Measurements from ENCODE around the gene SMG7.

Gene SMG7

DNA sequence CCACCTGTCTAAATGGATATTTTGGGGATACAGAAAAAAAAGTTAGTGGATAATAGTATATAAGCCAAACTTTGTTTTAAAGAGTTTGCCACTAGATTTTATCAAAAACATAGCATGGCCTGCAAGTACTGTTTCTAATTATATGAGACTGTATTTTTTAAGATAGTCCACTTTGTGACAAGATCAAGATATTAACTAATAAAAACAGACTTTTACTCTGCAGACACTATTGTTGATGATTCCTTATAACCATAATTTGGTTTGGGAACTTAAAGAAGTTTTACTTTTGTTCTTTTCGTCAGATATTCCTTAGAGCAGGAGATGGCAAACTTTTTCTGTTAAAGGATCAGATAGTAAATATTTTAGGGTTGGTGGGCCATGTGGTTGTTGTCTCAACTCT is 36.4 kb downstream of the SMG7 start:
- DNase-seq (ENCODE audit: low read depth) = no peak

DNA sequence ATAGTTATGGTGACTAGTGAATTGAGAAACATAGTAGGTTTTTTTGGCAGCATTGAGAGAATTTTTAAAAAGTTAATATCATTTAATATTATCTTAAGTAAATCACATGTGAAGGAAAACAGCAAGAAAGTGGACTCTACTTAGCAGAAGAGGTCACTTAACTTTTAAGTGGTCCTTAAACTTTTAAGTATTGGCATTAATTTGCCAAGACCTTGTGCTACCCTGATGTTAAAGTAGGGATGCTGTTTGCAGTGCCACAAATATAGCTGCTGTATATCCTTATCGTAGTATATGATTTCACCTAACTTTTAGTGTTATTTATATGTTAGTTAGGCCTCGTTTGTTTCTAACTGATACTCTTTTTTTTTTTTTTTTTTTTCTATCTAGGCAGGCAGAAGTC is 40.2 kb downstream of the SMG7 start:
- DNase-seq (ENCODE audit: low read depth) = no peak

DNA sequence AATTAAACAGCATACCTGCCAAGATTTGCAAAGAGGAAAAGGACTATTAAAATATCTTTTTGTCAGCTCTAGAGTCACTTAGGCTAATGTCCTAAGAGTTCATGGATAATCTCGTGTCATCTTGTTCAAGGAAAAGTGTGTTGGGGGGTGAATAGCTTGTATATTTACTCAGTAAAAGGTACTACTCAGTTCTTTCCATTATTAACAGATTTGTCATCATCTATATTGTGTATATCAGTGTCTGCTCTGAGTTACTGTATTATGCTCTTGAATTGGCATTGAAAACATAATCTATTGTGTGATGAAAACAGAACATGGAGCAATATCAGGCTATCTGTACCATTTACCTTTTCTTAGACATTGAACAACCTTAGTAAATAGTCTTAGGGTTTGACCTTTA is 41.9 kb downstream of the SMG7 start:
- DNase-seq (ENCODE audit: low read depth) = no peak

DNA sequence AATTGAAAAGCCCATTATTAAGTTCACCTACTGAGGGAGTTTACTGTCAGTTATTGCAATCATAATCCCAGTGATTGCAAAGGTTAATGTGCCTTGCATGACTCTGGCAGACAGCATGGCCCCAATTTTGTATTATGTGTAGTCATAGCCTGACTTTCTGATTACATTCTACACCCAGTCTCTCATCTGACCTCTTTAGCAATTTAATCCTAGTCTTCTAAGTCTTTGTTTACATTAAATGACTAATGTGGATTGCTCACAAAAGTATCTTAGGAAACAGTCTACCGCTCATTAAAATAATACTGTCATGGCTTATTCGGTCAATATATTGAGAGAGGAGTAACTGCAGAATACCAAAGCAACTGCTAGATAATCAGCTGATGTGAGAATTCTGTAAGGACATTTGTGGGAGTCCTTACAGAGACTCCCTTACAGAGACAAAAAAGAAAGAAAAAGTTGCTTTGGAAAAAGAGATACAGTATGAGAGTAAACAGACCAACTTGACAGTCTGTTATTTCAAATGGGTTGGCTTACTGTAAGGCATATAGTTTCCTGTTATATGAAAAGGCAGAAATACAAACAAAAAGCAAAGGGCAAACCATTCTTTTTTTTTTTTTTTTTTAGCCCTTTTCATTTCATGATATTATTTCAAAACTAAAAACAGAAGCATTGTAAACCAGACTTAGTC is 42.8 kb downstream of the SMG7 start:
- DNase-seq (ENCODE audit: low read depth) = peak; percentile 44

DNA sequence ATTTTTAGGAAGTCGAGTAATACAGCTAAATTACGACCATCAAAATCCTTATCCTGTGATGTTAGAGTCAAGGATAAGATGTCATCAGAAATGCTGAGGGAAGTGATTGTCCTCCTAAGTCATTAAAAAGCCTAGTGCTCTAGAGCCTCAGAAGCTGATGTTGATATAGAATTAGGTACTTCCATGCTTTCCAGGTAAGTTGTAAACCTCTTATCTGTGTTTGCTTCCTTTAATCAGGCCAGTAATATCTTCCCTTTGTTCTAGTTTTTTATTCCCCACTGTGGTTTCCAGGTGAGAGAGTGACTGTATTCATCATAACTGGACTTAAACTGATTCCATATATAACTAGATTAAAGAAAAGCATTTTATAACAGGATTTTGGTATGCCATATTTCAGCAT is 44.4 kb downstream of the SMG7 start:
- no peak for DNase-seq (ENCODE audit: low read depth)

DNA sequence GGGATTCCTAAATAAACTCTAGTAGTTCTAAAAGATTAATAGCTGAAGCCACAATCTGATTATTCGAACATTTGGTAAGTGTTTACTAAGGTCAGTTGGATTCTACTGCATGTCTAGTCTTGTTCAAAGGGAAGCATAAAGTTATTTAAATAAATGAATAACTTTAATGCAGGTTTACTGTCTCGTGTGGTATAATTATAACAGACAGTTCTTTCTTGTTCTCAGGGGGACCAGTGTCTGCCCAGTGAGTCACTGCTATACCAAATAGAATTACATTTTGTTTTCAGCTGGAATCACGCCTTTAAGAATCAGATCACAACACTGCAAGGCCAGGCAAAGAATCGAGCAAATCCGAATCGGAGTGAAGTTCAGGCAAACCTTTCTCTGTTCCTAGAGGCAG is 45.1 kb downstream of the SMG7 start:
- DNase-seq (ENCODE audit: low read depth) = no peak

DNA sequence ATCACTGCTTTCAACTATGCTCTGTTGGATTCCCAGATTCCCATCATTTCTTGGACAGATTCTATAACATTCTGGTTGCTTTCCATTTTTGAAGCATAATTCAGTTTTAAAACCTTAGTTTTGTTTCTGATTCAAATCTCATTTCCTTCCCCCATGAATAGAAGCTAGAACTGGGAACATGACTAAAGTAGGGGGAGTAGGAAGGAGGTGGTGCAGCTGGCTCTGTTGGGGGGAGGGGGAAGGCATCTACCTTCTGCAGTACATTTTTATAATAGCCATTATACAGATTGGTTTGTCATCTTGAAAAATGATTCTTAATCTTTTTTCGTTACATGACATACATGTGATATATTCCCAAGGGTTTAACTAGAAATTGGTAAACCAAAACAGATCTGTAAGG is 48.1 kb downstream of the SMG7 start:
- no peak for DNase-seq (ENCODE audit: low read depth)

DNA sequence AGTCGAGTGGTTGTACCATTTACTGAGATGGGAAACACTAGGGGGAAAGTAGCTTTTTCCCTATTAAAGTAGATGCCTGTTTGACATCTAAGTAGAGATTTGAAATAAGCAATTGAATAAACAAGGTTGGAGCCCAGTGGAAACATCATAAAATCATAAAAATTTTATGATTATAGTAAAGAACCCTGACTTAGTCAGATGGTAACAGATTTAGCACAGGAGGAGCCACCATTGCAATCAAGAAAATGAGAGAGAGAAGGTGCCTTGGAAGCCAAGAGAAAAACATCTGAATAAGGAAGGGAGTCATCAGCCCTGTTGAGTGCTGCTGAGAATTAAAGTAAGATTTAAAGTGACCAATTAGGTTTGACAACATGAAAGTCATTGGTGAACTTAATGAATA is 49.8 kb downstream of the SMG7 start:
- no peak for DNase-seq (ENCODE audit: low read depth)

DNA sequence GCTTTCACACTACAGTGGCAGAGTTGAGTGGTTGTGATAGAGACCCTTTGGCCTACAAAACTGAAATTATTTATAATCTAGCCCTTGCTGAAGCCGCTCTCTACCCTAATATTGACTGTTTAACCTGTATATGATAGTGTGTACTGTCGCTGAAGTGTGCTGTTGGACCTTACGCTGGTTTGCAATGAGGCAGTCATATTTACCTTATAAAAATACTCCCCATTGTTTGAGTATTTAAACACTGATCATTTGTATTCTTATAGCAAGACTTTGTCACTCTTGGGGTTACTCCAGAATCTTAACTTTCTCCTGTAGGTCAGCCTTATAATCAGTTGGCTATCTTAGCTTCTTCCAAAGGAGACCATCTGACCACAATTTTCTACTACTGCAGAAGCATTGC is 56.3 kb downstream of the SMG7 start:
- DNase-seq (ENCODE audit: low read depth) = no peak

DNA sequence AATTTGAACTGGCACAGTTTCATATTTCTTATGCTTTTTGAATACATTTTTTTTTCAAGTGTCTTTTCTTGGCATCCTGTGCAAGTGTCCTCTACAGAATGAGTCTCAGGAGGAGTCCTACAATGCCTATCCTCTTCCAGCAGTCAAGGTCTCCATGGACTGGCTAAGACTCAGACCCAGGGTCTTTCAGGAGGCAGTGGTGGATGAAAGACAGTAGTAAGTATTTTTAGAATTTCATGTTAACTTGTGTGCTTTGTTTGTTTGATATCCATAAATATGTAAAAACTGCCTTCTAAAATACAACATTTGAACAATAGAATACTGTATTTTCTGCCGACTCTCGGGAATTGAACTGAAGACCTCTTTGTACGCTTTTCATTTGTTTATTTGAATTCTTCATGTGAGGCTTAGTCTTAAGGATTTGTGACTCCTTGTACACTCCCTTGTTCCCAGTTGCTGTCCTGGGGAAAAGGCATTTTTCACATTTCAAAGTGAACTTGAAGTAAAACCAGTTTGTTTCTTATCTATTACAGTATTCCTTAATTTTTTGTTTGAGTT is 61.4 kb downstream of the SMG7 start:
- no peak for DNase-seq (ENCODE audit: low read depth)

DNA sequence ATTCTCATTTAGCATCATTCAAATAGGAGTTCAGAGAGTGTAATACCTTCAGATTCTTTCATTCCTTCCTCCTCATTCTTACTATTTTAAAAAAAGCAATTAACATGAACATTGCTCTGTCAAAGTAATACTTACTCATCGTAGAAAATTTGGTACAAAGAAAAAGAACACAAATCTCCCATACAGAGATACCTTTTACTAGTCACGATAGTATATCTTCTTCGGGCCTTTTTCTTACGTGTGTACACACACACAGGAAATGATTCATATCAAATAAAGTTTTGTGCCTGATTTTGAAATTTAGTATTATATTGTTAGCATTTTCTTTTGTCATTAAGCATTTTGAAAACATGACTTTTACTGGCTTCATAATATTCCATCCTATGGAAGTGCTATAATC is 65.1 kb downstream of the SMG7 start:
- no peak for DNase-seq (ENCODE audit: low read depth)

DNA sequence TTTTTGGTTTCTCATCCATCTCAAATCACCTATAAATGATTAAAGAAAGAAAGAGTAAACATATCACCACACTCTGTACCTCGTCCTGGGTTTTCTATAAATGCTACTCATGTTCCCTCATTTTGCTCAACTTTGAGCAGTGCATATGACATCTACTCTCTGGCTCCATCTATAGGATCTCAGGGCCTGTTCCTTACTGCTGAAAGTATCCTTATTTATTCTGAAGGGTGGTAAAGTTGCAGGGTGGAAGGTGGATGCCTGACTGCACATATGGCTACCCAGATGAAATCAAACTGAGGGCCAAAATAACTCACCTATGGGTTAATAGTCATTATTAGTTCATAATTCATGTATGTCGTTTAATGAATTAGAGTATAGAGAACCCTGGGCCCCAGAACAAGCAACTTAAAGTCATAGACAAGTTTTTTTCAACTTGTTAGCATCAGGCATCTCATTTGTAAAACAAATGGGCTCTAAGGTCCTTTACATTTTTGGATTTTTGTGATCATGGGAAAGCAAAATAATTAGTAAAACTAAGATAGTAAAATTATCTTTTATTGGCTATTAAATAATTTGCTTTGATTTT is 71.4 kb downstream of the SMG7 start:
- peak; percentile 36 for DNase-seq (ENCODE audit: low read depth)

DNA sequence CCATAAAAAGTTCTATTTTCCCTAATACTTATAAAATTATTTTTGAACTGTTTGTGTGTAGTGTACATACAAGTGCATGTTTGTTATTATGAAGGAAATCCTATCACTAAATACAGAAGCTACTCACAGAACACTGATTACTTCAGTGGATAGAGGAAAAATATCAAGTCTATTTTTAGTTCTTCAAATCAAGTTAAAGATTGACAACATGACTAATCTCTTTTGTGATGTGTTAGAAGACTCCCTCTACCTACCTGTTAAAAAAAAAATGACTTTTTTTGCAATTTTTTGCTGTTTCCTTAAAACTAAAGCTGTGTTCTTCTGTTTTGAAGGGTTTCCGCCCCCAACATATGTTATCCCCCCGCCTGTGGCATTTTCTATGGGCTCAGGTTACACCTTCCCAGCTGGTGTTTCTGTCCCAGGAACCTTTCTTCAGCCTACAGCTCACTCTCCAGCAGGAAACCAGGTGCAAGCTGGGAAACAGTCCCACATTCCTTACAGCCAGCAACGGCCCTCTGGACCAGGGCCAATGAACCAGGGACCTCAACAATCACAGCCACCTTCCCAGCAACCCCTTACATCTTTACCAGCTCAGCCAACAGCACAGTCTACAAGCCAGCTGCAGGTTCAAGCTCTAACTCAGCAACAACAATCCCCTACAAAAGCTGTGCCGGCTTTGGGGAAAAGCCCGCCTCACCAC is 72.4 kb downstream of the SMG7 start:
- DNase-seq (ENCODE audit: low read depth) = no peak

DNA sequence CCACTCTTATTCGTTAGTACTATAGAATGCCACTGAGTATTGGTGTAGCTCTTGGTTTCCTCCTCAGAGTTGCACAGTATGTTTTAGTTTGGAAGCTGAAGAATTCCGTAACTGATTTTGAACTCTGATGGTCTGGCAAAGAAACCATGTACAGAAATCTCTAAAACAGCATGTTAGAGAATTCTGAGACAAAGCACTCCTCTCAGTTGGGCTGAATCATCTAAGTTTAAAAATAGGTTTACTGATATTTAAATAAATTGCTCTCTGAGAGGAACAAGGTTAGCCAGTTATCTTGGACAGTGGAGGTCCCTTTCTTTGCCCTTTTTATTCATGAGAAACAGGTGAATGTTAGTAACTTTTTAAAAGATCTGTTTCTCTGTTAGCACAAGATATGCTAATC is 74.1 kb downstream of the SMG7 start:
- DNase-seq (ENCODE audit: low read depth) = no peak

DNA sequence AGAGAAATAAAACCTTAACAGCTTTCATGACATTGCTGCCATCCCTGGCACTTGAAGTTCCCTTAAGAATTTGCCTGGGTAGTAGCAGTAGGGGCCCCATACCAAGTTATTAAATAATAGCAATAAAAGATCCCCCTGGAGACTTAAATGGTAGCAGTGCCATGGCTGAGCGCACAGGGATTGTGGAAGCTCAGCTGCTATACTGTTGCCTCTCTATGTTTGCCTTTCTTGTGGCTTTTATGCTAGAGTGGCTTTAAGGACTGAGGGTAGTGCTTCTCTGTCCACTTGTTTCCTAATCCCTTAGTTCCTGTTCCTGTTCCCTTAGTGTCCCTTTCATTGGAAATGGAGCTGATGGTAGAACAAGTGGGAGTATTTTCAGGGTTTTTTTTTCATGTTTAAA is 75.8 kb downstream of the SMG7 start:
- no peak for DNase-seq (ENCODE audit: low read depth)

DNA sequence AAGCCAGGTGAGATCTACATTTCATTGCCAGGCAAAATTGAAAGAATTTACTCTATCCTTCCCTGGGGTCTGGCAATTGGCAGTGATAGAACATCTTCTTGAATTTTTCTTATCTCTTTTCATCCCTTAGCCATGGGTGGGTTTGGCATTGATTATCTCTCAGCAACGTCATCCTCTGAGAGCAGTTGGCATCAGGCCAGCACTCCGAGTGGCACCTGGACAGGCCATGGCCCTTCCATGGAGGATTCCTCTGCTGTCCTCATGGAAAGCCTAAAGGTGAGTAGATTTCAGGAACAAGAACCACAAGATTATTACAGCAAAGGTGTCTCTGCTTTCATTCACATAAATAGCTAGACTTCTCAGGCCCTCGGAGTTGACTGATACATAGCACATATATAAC is 78.6 kb downstream of the SMG7 start:
- DNase-seq (ENCODE audit: low read depth) = no peak

DNA sequence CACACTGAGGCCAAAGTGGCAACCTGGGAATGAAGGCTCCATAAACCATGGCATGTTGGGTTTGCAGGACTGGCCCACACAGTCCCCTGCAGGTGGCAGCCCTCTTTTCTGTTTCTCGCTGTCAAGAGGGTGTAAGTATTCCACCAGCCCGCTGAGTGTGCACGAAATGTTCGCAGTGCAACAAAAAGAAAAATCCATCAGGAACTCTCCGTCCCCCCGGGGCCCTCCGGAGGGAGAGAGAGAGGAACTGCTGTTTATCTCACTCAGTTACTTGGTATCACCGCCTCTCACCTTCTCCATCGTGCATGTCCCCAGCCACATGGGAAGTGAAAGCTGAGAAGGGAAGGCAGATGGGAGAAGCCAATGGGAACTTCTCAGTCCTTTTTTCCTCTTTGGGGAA is 79.6 kb downstream of the SMG7 start:
- DNase-seq (ENCODE audit: low read depth) = no peak

DNA sequence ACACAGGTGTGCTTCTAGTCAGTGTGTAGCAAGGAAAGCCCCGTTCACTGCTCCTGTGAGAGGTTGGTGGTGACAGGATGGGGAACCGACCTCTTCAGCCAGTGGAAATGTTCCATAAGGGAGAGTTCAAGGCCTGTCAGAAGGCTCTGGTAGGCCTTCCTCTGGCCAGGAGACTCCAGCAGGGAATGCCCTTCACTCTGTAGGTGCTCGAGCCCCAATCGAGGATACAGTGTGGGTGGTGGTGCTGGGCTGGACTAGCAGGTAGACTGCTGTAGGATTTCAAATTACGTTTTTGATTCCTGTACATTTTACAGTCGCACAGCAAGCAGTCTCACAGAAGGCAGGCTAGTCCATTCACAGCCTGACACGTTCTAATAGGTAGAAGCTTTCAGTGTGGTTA is 80.1 kb downstream of the SMG7 start:
- DNase-seq (ENCODE audit: low read depth) = no peak

DNA sequence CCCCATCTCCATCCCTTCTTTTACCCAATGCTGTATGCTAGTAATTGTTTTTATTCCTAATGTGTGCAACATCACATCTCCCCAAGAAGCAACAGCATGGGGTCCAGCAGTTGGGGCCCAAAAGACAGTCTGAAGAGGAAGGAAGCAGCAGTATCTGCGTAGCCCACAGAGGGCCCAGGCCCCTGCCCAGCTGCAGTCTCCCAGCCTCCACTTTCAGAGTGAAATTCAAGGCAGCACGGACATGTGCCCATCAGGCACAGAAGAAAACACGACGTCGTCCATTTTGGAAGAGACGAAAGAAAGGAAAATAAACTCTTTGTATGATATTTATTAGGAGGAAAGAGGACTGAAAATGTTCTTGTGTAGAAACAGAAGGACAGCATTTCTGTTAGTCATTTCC is 80.6 kb downstream of the SMG7 start:
- DNase-seq (ENCODE audit: low read depth) = no peak

DNA sequence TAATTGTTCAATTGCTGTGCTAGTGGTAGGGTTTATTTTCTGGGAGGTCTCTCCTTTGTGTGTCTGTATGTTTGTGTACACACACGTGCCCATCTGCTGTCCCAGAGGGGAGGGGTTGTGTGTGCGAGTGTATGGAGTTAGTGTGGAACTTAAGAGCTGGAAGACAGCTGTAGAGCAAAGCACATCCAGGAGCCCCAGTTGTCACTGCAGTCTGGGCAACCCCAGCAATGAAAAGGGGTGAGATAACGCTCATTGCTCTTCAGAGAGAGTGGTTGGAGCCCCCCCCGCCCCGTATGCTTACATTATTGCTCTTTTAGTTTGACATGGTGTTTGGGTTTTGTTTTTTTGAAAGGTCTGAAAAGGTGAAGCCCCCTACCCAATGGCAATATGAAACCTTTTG is 81.0 kb downstream of the SMG7 start:
- DNase-seq (ENCODE audit: low read depth) = no peak

DNA sequence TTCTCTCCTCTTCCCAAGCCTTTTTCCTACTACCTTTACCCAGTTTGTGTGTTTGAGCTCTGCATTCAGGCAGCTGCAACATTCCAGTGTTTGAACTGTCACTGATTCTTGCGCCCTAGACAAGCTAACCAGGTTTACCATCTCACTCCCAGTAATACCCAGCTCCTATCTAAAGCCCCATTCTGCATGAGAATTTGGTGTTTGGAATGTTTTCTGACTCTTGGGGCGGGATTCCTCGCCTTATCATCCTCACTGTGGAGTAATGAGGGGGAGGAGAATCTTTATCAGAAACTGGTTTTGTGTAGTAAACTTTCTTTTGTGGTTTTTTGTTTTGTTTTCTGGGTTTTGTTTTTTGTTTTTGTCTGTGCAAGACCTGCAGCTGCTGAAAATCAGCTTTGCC is 81.5 kb downstream of the SMG7 start:
- DNase-seq (ENCODE audit: low read depth) = no peak

DNA sequence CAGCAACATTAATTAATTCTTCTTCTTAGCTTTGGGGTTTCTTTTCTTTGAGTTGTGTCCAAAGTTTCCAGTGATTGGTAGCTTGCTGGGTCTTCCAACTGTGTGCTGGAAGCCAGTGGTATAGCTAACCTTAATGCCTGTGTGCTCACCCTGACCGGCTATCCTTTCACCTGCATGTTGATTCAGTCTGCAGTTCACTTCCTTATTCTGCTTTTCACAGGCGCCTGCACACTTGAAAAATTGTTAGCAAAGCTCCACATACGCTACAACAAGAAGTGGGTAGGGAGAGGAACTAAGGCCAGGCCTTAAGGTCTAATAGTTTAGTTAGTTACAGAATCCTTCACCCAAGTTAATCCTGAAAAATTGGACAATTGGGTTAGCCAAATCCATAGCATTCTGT is 82.3 kb downstream of the SMG7 start:
- DNase-seq (ENCODE audit: low read depth) = no peak

DNA sequence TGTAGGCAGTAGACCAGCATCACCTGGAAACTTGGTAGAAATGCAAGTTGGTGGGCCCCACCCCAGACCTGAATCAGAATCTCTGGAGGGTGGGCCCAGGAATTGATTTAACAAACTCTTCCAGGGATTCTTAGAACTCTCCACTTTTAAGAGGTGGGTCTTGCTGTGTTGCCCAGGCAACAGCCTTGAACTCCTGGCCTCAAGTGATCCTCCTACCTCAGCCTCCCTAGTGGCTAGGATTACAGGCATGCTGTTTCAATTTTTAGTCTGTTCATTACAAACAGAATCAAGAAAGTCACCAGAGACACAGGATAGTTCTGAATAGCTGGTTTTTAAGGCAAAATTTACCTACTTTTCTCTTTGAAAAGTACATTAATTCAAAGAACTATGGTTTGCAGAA is 86.8 kb downstream of the SMG7 start:
- no peak for DNase-seq (ENCODE audit: low read depth)

DNA sequence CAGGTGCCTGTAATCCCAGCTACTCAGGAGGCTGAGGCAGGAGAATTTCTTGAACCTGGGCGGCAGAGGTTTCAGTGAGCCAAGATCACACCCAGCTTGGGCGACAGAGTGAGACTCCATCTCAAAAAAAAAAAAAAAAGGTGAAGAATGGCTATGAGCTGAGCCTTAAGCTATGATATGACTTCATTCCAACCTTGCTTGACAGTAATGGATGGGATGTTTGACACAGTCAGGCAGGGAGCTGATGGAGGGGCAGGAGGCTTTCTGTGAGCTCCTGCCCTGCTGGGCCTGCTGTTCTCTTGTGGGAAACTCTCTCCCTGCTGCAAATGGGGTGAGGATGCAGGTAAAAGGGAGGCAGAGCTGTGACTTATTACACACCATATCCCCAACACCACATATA is 90.4 kb downstream of the SMG7 start:
- DNase-seq (ENCODE audit: low read depth) = no peak

Measured in non-pigmented ciliary epithelial cell (primary cell).